CD8-positive, alpha-beta memory T cell (primary cell): ENCODE data around the gene TP53BP1. TPM values are rescaled to one million over a fixed set of nuclear protein-coding genes. Genes with fewer than 3 reads are reported as not detected.

Experiments used
- CTCF ChIA-PET: fragments of 350-600 bp; sonication (Branson Sonifier 250); formaldehyde crosslinking; loops from one replicate; lab custom pipeline; 2021; ENCODE audit warnings: antibody characterized with exemption; lab: Charles Lee
- POLR2A ChIA-PET: fragments of 350-600 bp; sonication (Branson Sonifier 250); formaldehyde crosslinking; loops from one replicate; lab custom pipeline; 2021; ENCODE audit warnings: antibody characterized with exemption; lab: Charles Lee
- DNase-seq, 5 donors: peaks; one replicate each; pipeline versions ENCODE4 v3.0.0 to v3.0.0-alpha.2; 2020 to 2022; ENCODE audit warnings: mixed read lengths in 1 of 5
- H3K27ac ChIP-seq: one replicate; pipeline ENCODE4 v1.7.0; 2013; ENCODE audit warnings: low read depth, mild to moderate bottlenecking, low read length, moderate library complexity
- H3K27me3 ChIP-seq: 2 replicates; pipeline ENCODE4 v1.7.0; 2013; ENCODE audit warnings: low read length, mild to moderate bottlenecking; ENCODE audit not compliant: insufficient read depth, poor library complexity, severe bottlenecking
- H3K36me3 ChIP-seq: 2 replicates; pipeline ENCODE4 v1.7.0; 2013; ENCODE audit warnings: mild to moderate bottlenecking, low read length, moderate library complexity; ENCODE audit not compliant: insufficient read depth
- H3K4me1 ChIP-seq: 2 replicates; pipeline ENCODE4 v1.7.0; 2013; ENCODE audit warnings: mild to moderate bottlenecking, low read length, moderate library complexity; ENCODE audit not compliant: insufficient read depth
- H3K4me3 ChIP-seq: 2 replicates; pipeline ENCODE4 v1.7.0; 2013; ENCODE audit warnings: mild to moderate bottlenecking, low read length
- H3K9me3 ChIP-seq: 2 replicates; pipeline ENCODE4 v1.7.0; 2013; ENCODE audit warnings: mild to moderate bottlenecking, low read length
- H3K27ac Mint-ChIP-seq, 8 donors: one replicate each; pipeline ENCODE4 v1.8.0; 2020 to 2021; ENCODE audit warnings: mixed read lengths in 8 of 8, mild to moderate bottlenecking in 6 of 8, inconsistent platforms in 3 of 8, moderate library complexity in 3 of 8
- H3K27me3 Mint-ChIP-seq, 2 donors: one replicate each; pipeline ENCODE4 v1.8.0; 2020 to 2021; ENCODE audit warnings: mixed read lengths in 2 of 2, mild to moderate bottlenecking in 1 of 2, moderate library complexity in 1 of 2
- H3K36me3 Mint-ChIP-seq, 3 donors: one replicate each; pipeline ENCODE4 v1.8.0; 2020 to 2021; ENCODE audit warnings: mixed read lengths in 3 of 3, inconsistent platforms in 1 of 3, mild to moderate bottlenecking in 1 of 3
- H3K4me1 Mint-ChIP-seq, 3 donors: one replicate each; pipeline ENCODE4 v1.8.0; 2020 to 2021; ENCODE audit warnings: mixed read lengths in 3 of 3, inconsistent platforms in 1 of 3, mild to moderate bottlenecking in 1 of 3
- H3K4me3 Mint-ChIP-seq, 7 donors: one replicate each; pipeline ENCODE4 v1.8.0; 2020 to 2021; ENCODE audit warnings: mixed read lengths in 7 of 7, mild to moderate bottlenecking in 6 of 7, moderate library complexity in 4 of 7, inconsistent platforms in 2 of 7
- H3K9me3 Mint-ChIP-seq, 5 donors: one replicate each; pipeline ENCODE4 v1.8.0; 2020 to 2022; ENCODE audit warnings: mixed read lengths in 5 of 5, mild to moderate bottlenecking in 3 of 5, moderate library complexity in 2 of 5, inconsistent platforms in 1 of 5
- polyA plus RNA-seq: library from polyadenylated mRNA; unstranded; fragments of 300-500 nt; fragmentation: Illumina TruSeq; gene quantifications from one replicate; pipeline ENCODE4 v1.2.3, GENCODE V29; 2021
- total RNA-seq, 2 experiments: library from RNA; stranded (reverse); gene quantifications; one replicate each; pipeline ENCODE4 v1.2.3, GENCODE V29; 2021

The TP53BP1 gene
- total and polyA plus RNA-seq, 3 experiments from 2014 or later = 8.2 to 29.1 (median 28.7) TPM

DNA sequence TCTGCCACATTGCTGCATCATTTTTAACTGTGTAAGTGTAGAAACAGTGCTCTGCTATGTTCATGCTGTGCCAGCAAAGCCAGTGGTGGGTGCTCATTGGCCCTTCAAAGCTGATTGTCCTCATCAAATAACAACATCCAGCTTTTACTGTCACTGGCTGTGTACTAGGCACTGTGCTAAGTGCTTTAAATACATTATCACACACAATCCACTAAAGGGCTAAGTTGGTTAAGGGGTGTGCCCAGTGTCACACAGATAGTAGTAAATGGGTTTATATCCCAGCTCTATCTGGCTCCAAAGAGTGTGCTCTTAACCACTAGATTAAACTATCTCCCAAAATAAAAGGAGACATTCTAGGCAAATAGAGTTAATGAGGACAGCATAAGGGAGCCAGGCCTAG lies 114.4 kb downstream of the TP53BP1 start:
- Mint-ChIP-seq H3K9me3 (no peaks in the 10 kb centered on the region), H3K36me3 (peaks cover 0 to 63% (median 21%) of the 10 kb centered on the region in 3 donors), H3K4me3 (no peak overlapping the region), H3K27ac (no peak overlapping the region), H3K27me3 (no peaks in the 10 kb centered on the region), H3K4me1 (peaks cover 9 to 16% (median 12%) of the 10 kb centered on the region in 3 donors)
- H3K9me3 ChIP-seq = no peaks in the 10 kb centered on the region
- no peaks in the 10 kb centered on the region for H3K27me3 ChIP-seq
- H3K36me3 ChIP-seq = peaks cover 28% of the 10 kb centered on the region
- H3K4me3 ChIP-seq = no peak overlapping the region
- CTCF ChIA-PET = no interaction called here
- no peak overlapping the region for H3K27ac ChIP-seq
- H3K4me1 ChIP-seq = no peaks in the 10 kb centered on the region
- no peak for DNase-seq
- POLR2A ChIA-PET = no interaction called here

DNA sequence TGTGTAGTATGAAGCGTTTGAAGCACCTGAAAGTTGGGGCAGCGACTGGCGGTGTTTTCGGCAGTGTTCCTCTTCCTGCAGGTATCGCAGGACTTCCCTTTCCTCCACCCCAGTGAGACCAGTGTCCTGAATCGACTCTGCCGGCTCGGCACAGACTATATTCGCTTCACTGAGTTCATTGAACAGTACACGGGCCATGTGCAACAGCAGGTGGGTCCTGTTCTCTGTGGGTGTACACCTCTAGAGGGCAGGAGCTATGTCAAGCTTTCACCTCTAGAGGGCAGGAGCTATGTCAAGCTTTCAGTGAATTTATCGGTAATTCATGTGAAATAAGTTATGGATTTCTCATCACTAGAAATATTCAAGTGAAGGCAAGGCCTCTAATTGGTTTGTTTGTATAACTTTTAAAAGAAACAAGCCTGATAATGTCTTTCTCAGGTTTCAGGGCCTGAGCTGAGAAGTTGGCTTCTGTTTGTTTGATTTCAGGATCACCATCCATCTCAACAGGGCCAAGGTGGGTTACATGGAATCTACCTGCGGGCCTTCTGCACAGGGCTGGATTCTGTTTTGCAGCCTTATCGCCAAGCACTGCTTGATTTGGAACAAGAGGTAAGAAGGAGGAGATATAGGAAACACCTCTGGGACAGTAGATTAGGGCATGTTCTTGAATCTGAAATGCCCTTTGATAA lies 116.8 kb downstream of the TP53BP1 start:
- peaks cover 15% of the 10 kb centered on the region for H3K4me1 ChIP-seq
- Mint-ChIP-seq H3K4me3 (peak overlapping the region in 1 of 7 donors; percentile 13), H3K4me1 (peaks cover 27 to 34% (median 32%) of the 10 kb centered on the region in 3 donors), H3K27me3 (no peaks in the 10 kb centered on the region), H3K36me3 (peaks cover 0 to 48% (median 15%) of the 10 kb centered on the region in 3 donors), H3K9me3 (peaks cover 0 to 1% (median 0%) of the 10 kb centered on the region in 5 donors), H3K27ac (peak overlapping the region in 1 of 8 donors; percentile 29)
- no peaks in the 10 kb centered on the region for H3K9me3 ChIP-seq
- H3K36me3 ChIP-seq = peaks cover 22% of the 10 kb centered on the region
- DNase-seq = peak in 3 of 5 donors; percentile 3 to 52 (median 20)
- ChIA-PET CTCF (interaction anchor here (1.0 to 1.7 kb wide), 6 partner anchors 11 to 138 kb away, joined by 3 to 7 read pairs (median 4); no protein-coding TSS in a partner anchor), POLR2A (no interaction called here)
- H3K27ac ChIP-seq = no peak overlapping the region
- H3K4me3 ChIP-seq = no peak overlapping the region
- H3K27me3 ChIP-seq = no peaks in the 10 kb centered on the region

DNA sequence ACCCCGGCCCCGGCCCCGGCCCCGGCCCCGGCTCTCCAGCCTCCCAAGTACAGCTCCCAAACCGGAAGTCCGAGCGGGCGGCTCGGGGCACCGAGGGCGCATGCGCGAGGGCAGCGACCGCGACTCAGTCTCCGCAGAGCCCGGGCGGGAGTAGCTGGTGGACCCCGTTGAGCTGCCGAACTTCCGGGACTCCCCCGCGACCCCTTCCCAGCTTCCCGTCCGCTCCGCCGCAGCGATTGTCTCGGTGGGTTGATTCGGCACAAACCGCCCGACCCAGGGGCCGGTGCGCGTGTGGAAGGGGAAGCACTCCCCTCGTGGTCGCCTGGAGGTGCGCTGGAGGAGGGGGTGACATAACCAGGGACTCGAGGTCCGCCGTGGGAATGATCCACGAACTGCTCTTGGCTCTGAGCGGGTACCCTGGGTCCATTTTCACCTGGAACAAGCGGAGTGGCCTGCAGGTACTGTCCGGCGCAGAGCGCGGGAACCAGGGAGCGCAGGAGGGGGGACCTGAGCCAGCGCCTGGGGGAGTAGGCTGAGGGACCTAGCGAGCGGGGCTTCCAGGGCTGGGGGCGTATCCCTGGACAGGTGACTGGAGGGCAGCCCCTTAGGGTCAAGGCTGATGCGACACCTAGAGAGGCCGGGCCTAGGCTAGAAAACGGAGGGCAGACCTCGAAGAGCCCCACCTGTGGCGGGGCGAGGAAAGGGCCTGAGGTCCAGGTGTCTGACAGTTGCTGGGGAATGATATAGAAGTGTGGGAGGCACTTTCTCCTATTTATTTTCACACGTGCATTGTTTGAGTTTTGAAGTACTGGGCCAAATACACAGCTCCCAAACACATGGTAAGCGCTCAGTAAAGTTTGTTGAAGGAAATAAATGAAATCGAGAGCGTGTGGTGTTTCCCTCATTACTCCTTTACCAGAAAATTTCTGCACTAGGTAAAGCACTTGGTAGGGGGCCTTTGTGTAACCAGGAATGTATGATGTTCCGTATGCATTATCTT lies 121.7 kb downstream of the TP53BP1 start, which contains the start of the genes TUBGCP4 and ZSCAN29:
Gene TUBGCP4, plus strand, starts transcription at position 127 of the 1,000 bp plus-strand sequence. Its CDS starts 254 bp downstream, at position 381.
Gene ZSCAN29, minus strand, starts transcription at position 69 of the 1,000 bp plus-strand sequence. CDS start 1,130 bp downstream, outside the sequence.
- peak; percentile 66 to 84 (median 72) for DNase-seq
- Mint-ChIP-seq H3K4me1 (peaks cover 60 to 67% (median 65%) of the 10 kb centered on the region in 3 donors), H3K9me3 (peaks cover 19 to 30% (median 26%) of the 10 kb centered on the region in 5 donors), H3K36me3 (peaks cover 22 to 44% (median 33%) of the 10 kb centered on the region in 3 donors), H3K27me3 (no peaks in the 10 kb centered on the region), H3K4me3 (peak within 1 kb of the TSS; percentile 90 to 96 (median 92)), H3K27ac (peak within 1 kb of the TSS; percentile 72 to 98 (median 90))
- H3K4me1 ChIP-seq = peaks cover 27% of the 10 kb centered on the region
- H3K4me3 ChIP-seq = peak within 1 kb of the TSS; percentile 80
- H3K27ac ChIP-seq = peak within 1 kb of the TSS; percentile 77
- no peaks in the 10 kb centered on the region for H3K27me3 ChIP-seq
- ChIA-PET CTCF (interaction anchor here (1.2 to 1.5 kb wide), 5 partner anchors 9 to 143 kb away, joined by 4 to 7 read pairs (median 4); no protein-coding TSS in a partner anchor), POLR2A (interaction anchor here (0.5 to 1.2 kb wide), 3 partner anchors 41 to 1178 kb away, joined by 3 to 5 read pairs (median 3); partner anchors contain the start of genes HYPK, LCMT2 and SERINC4)
- H3K36me3 ChIP-seq = peaks cover under 1% of the 10 kb centered on the region
- H3K9me3 ChIP-seq = no peaks in the 10 kb centered on the region

DNA sequence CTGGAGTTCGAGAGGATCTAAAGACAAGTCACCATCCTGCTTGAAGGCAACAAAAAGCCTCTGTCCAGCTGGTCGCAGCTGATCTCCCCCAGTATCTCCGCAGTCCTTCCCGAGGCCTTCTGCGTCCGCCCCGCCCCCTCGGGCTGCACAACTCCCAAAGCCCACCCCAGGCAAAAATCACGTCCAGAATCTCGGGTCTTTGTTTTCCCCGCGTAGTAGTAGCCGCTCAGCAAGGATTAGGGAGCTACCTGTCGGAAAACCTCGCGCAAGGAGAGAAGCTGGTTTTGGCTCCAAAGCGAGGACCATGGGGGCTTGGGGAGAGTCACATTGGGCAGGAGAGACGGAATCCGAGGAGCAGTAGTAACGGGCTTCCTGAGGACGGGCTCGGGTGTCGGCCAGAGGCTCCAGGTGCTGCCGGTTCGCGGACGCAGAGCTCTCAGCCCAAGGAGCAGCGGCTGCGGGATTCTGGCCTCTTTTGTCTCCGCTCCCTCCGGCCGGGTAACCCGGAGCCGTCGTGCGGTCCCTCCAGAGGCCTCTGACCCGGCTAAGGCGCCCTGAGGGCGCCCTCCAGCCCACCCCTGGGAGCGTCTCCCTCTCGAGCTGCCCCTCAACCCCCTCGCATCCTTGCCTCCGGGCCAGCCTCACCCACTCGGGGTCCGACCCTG lies 122.5 kb downstream of the TP53BP1 start:
- peak in 2 of 5 donors; percentile 3 to 6 for DNase-seq
- H3K36me3 Mint-ChIP-seq = peaks cover 24 to 50% (median 38%) of the 10 kb centered on the region in 3 donors
- Histone ChIP-seq H3K4me1 (peaks cover 27% of the 10 kb centered on the region), H3K36me3 (no peaks in the 10 kb centered on the region), H3K27ac (peak overlapping the region; percentile 77), H3K27me3 (no peaks in the 10 kb centered on the region), H3K4me3 (peak overlapping the region; percentile 74), H3K9me3 (no peaks in the 10 kb centered on the region)
- H3K4me1 Mint-ChIP-seq = peaks cover 57 to 64% (median 61%) of the 10 kb centered on the region in 3 donors
- ChIA-PET POLR2A (interaction anchor here (0.5 to 1.2 kb wide), 3 partner anchors 41 to 1177 kb away, joined by 3 to 5 read pairs (median 3); partner anchors contain the start of genes HYPK, LCMT2 and SERINC4), CTCF (interaction anchor here (1.2 to 1.5 kb wide), 5 partner anchors 8 to 144 kb away, joined by 4 to 7 read pairs (median 4); no protein-coding TSS in a partner anchor)
- H3K27me3 Mint-ChIP-seq = no peaks in the 10 kb centered on the region
- peak overlapping the region; percentile 90 to 96 (median 92) for H3K4me3 Mint-ChIP-seq
- H3K27ac Mint-ChIP-seq = peak overlapping the region; percentile 72 to 98 (median 90)
- peaks cover 20 to 33% (median 32%) of the 10 kb centered on the region in 5 donors for H3K9me3 Mint-ChIP-seq

DNA sequence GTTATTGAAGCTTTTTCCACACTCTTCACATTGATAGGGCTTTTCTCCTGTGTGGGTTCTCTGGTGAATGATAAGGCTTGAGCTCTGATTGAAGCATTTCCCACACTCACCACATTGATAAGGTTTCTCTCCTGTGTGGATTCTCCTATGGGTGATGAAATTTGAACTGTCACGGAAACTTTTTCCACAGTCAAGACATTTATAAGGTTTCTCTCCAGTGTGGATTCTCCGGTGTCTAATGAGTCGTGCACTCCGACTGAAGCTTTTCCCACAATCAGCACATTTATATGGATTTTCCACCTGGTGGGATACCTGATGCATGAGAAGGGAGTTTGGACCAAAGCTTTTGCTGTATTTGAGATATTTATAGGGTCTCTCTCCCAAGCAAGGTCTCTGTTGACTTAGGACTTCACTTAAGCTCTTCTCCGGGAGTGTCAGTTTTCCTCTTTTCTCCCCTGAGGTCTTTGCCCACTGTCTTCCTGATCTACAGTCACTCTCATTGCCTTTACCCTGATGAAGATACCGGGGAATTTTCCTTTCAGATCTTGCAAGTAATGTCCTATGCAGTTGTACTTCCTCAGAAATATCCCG lies 131.5 kb downstream of the TP53BP1 start:
- no peak overlapping the region for H3K4me3 ChIP-seq
- Mint-ChIP-seq H3K9me3 (peaks cover 49 to 75% (median 69%) of the 10 kb centered on the region in 5 donors), H3K27ac (no peak overlapping the region), H3K36me3 (peaks cover 45 to 72% (median 68%) of the 10 kb centered on the region in 3 donors), H3K4me1 (peaks cover 2 to 18% (median 12%) of the 10 kb centered on the region in 3 donors), H3K4me3 (no peak overlapping the region), H3K27me3 (no peaks in the 10 kb centered on the region)
- H3K9me3 ChIP-seq = peaks cover 52% of the 10 kb centered on the region
- no peaks in the 10 kb centered on the region for H3K27me3 ChIP-seq
- no peak for DNase-seq
- POLR2A ChIA-PET = no interaction called here
- CTCF ChIA-PET = interaction anchor here (0.9 to 1.9 kb wide), 2 partner anchors 10 to 12 kb away, joined by 3 to 7 read pairs; partner anchors contain the start of genes TUBGCP4 and ZSCAN29
- no peak overlapping the region for H3K27ac ChIP-seq
- H3K36me3 ChIP-seq = peaks cover 15% of the 10 kb centered on the region
- no peaks in the 10 kb centered on the region for H3K4me1 ChIP-seq

DNA sequence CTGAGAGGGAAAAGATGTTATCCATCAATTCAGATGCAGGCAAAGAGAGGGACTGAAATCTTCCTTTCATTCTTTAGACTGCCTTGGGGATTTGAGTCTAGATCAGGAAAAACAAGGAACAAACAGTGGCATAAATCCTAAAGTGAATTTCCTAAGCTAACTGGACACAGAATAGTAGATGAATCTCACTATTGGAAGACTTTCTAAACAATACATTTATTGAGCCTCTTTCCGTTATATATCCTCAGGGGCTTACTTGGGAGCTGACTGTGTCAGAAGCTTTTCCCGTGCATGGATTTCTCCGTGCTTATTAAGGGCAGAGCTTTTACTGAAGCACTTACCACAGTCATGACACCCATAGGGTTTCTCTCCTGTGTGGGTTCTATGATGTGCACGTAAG lies 132.1 kb downstream of the TP53BP1 start:
- H3K27ac Mint-ChIP-seq = no peak overlapping the region
- CTCF ChIA-PET = interaction anchor here (0.9 to 1.9 kb wide), 2 partner anchors 10 to 12 kb away, joined by 3 to 7 read pairs; partner anchors contain the start of genes TUBGCP4 and ZSCAN29
- Histone ChIP-seq H3K9me3 (peaks cover 52% of the 10 kb centered on the region), H3K27ac (no peak overlapping the region), H3K36me3 (peaks cover 15% of the 10 kb centered on the region), H3K4me1 (no peaks in the 10 kb centered on the region), H3K27me3 (no peaks in the 10 kb centered on the region), H3K4me3 (no peak overlapping the region)
- H3K27me3 Mint-ChIP-seq = no peaks in the 10 kb centered on the region
- no peak for DNase-seq
- peaks cover 45 to 70% (median 65%) of the 10 kb centered on the region in 3 donors for H3K36me3 Mint-ChIP-seq
- POLR2A ChIA-PET = no interaction called here
- H3K9me3 Mint-ChIP-seq = peaks cover 46 to 74% (median 66%) of the 10 kb centered on the region in 5 donors
- no peak overlapping the region for H3K4me3 Mint-ChIP-seq
- H3K4me1 Mint-ChIP-seq = peaks cover 0 to 15% (median 9%) of the 10 kb centered on the region in 3 donors
